Breast epithelium (tissue), 3 donors: Measurements from ENCODE around the gene FAIM2.

Experiments used
- POLR2A ChIP-seq: fragments of 450-650 bp; IDR thresholded peaks from one replicate; pipeline ENCODE4 v1.6.1; 2016; ENCODE audit warnings: antibody characterized with exemption, mild to moderate bottlenecking, moderate library complexity
- TF ChIP-seq, protein P1 (sequence below), 3 donors: fragments of 450-650 bp; IDR thresholded peaks; one replicate each; pipeline ENCODE4 v1.5.1; 2016 to 2017; ENCODE audit warnings: antibody characterized with exemption in 3 of 3, mild to moderate bottlenecking in 3 of 3, moderate library complexity in 3 of 3

DNA sequence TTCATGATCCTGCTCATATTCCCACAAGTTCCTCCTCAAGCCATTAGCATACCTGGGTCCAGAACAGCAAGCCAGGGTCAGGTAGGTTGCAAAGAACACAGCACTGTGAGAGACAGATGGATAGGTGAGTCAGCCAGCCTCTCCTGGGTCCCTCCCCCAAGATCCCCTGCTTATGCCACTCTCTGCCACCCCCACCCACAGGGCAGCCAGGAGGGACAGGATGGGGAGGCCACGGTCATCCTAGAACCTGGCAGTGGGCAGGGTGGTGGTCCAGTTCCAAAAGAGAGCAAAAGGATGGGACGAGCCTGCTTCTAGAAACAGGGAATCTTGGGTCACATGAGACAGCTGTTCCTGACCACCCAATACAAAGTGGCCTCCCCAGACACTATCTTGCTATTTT is 12.7 kb downstream of the FAIM2 start:
- TF ChIP-seq, protein P1, sequence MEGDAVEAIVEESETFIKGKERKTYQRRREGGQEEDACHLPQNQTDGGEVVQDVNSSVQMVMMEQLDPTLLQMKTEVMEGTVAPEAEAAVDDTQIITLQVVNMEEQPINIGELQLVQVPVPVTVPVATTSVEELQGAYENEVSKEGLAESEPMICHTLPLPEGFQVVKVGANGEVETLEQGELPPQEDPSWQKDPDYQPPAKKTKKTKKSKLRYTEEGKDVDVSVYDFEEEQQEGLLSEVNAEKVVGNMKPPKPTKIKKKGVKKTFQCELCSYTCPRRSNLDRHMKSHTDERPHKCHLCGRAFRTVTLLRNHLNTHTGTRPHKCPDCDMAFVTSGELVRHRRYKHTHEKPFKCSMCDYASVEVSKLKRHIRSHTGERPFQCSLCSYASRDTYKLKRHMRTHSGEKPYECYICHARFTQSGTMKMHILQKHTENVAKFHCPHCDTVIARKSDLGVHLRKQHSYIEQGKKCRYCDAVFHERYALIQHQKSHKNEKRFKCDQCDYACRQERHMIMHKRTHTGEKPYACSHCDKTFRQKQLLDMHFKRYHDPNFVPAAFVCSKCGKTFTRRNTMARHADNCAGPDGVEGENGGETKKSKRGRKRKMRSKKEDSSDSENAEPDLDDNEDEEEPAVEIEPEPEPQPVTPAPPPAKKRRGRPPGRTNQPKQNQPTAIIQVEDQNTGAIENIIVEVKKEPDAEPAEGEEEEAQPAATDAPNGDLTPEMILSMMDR (IDR thresholded peaks at IDR 0.05), result no peak
- TF ChIP-seq POLR2A, result no peak
